Spleen (tissue), 7 donors: ENCODE data around the gene OR1C1.

Source experiments
- POLR2A ChIP-seq, 3 donors: fragments of 450-650 bp; IDR thresholded peaks; one replicate each; pipeline ENCODE4 v1.5.1; 2017; ENCODE audit warnings: antibody characterized with exemption in 3 of 3, mild to moderate bottlenecking in 1 of 3
- POLR2AphosphoS5 ChIP-seq, 3 donors: sonication (generic); formaldehyde crosslinking; IDR thresholded peaks; one replicate each; pipeline ENCODE4 v1.5.1; 2017; ENCODE audit warnings: antibody characterized with exemption in 3 of 3
- TF ChIP-seq, protein P1 (sequence below), 11 experiments: fragments of 200-600 bp in 7 of 11; fragments of 450-650 bp in 4 of 11; sonication (generic) in 4 of 11; IDR thresholded peaks in 8 of 11; conservative IDR thresholded peaks in 3 of 11; 1 replicate in 7 of 11; 2 replicates in 4 of 11; pipeline versions ENCODE4 v1.4.0 to v1.8.0; 2016 to 2021; ENCODE audit warnings: antibody characterized with exemption in 11 of 11, inconsistent platforms in 4 of 11, mild to moderate bottlenecking in 1 of 11
- donor health status: DM: no; HTN: no; CAD: no; lungs with moderate emphysema.
- donor health status: DM: no; HTN: no; CAD: no.
- donor health status: DM: no; HTN: no; CAD: no.

DNA sequence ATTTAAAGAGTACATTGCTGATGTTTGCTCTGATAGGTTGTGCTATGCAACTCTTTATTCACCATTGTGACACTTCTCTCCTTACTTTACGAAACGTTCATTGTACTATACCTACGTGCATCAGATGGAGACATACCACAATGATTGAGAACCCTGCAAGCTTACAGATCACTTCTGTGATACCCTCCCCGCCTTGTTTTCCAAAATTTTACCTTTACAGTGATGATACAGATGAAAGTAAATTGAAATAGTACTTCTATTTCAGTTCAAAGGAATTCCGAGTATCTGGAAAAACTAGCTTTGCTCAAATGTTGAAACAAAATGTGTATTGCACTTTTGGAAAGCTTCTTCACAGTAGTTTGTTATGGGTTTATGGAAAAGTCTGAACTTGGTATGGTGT, 18.6 kb downstream of the OR1C1 start:
- TF ChIP-seq, protein P1, sequence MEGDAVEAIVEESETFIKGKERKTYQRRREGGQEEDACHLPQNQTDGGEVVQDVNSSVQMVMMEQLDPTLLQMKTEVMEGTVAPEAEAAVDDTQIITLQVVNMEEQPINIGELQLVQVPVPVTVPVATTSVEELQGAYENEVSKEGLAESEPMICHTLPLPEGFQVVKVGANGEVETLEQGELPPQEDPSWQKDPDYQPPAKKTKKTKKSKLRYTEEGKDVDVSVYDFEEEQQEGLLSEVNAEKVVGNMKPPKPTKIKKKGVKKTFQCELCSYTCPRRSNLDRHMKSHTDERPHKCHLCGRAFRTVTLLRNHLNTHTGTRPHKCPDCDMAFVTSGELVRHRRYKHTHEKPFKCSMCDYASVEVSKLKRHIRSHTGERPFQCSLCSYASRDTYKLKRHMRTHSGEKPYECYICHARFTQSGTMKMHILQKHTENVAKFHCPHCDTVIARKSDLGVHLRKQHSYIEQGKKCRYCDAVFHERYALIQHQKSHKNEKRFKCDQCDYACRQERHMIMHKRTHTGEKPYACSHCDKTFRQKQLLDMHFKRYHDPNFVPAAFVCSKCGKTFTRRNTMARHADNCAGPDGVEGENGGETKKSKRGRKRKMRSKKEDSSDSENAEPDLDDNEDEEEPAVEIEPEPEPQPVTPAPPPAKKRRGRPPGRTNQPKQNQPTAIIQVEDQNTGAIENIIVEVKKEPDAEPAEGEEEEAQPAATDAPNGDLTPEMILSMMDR (IDR thresholded peaks at IDR 0.05 in 8 of 11, conservative IDR thresholded peaks at IDR 0.05 in 3 of 11): no peak
- TF ChIP-seq POLR2A (IDR thresholded peaks at IDR 0.05) (no peak), POLR2AphosphoS5 (IDR thresholded peaks at IDR 0.05) (no peak)
